Ascending aorta (tissue), 2 donors: Measurements from ENCODE around the gene MYL3. TPM values are rescaled to one million over a fixed set of nuclear protein-coding genes. Genes with fewer than 3 reads are reported as not detected.

Experiments used
- DNase-seq, 2 donors: peaks; one replicate each; pipeline ENCODE4 v3.0.0-alpha.2; 2019; ENCODE audit warnings: low spot score in 2 of 2
- H3K27ac ChIP-seq, 2 donors: fragments of 200-600 bp; sonication (generic); one replicate each; pipeline ENCODE4 v1.5.1; 2016 to 2017; ENCODE audit warnings: mild to moderate bottlenecking in 1 of 2
- H3K27me3 ChIP-seq: fragments of 200-600 bp; sonication (generic); one replicate; pipeline ENCODE4 v1.5.1; 2017
- H3K36me3 ChIP-seq, 2 donors: fragments of 200-600 bp; sonication (generic); one replicate each; pipeline ENCODE4 v1.5.1; 2016
- H3K4me1 ChIP-seq, 2 donors: fragments of 200-600 bp; sonication (generic); one replicate each; pipeline ENCODE4 v1.5.1; 2016 to 2017; ENCODE audit warnings: mild to moderate bottlenecking in 1 of 2
- H3K4me3 ChIP-seq, 2 donors: fragments of 200-600 bp; sonication (generic); one replicate each; pipeline ENCODE4 v1.5.1; 2016 to 2017; ENCODE audit warnings: mild to moderate bottlenecking in 1 of 2
- H3K9me3 ChIP-seq, 2 donors: fragments of 200-600 bp; sonication (generic); one replicate each; pipeline ENCODE4 v1.5.1; 2016
- CTCF ChIP-seq, 3 experiments: fragments of 200-600 bp in 2 of 3; fragments of 450-650 bp in 1 of 3; sonication (generic) in 2 of 3; IDR thresholded peaks; one replicate each; pipeline ENCODE4 v1.5.1; 2016 to 2019; ENCODE audit warnings: antibody characterized with exemption in 3 of 3, mild to moderate bottlenecking in 1 of 3, moderate library complexity in 1 of 3
- intact Hi-C: fragments of 100-400 bp; cut with DNase I; formaldehyde crosslinking; loops from one replicate; pipeline ENCODE4 v1.15.1; 2023
- total RNA-seq: library from RNA; depleted of rRNA; stranded (reverse); fragments of >200 nt; gene quantifications from one replicate; pipeline ENCODE4 v1.1.0, GENCODE V29; 2016

Gene MYL3
- total RNA-seq, 1 donor from 2014 or later, result 3.6 TPM

- Histone ChIP-seq H3K36me3 (no peaks in the 10 kb centered on the region), H3K9me3 (peaks cover 4 to 5% of the 10 kb centered on the region in 2 donors), H3K4me3 (no peak overlapping the region), H3K27ac (no peak overlapping the region), H3K27me3 (no peaks in the 10 kb centered on the region), H3K4me1 (no peaks in the 10 kb centered on the region)
- no peak for TF ChIP-seq CTCF (IDR thresholded peaks at IDR 0.05)
- DNase-seq, result no peak
- intact Hi-C loops, result no loop called here
Measured at GRCh38 chr3:46833346-46834300, 29.6 kb downstream of the MYL3 start.

- H3K4me1 ChIP-seq, result no peaks in the 10 kb centered on the region
- H3K9me3 ChIP-seq, result no peaks in the 10 kb centered on the region
- H3K27me3 ChIP-seq, result no peaks in the 10 kb centered on the region
- no peak overlapping the region for H3K27ac ChIP-seq
- intact Hi-C loops, result no loop called here
- no peak for TF ChIP-seq CTCF (IDR thresholded peaks at IDR 0.05)
- no peak overlapping the region for H3K4me3 ChIP-seq
- H3K36me3 ChIP-seq, result no peaks in the 10 kb centered on the region
- DNase-seq, result no peak
Measured at GRCh38 chr3:46831841-46832240, 31.4 kb downstream of the MYL3 start.

- intact Hi-C loops, result no loop called here
- no peaks in the 10 kb centered on the region for H3K27me3 ChIP-seq
- no peak for DNase-seq
- no peaks in the 10 kb centered on the region for H3K4me1 ChIP-seq
- no peaks in the 10 kb centered on the region for H3K36me3 ChIP-seq
- H3K9me3 ChIP-seq, result no peaks in the 10 kb centered on the region
- no peak for TF ChIP-seq CTCF (IDR thresholded peaks at IDR 0.05)
- H3K4me3 ChIP-seq, result no peak overlapping the region
- H3K27ac ChIP-seq, result no peak overlapping the region
Measured at GRCh38 chr3:46831316-46831715, 31.9 kb downstream of the MYL3 start.

- intact Hi-C loops, result no loop called here
Measured at GRCh38 chr3:46830801-46831200, 32.4 kb downstream of the MYL3 start.

GRCh38 chr3:46829699-46830208, 33.5 kb downstream of the MYL3 start:
- no peak for TF ChIP-seq CTCF (IDR thresholded peaks at IDR 0.05)
- Histone ChIP-seq H3K4me1 (no peaks in the 10 kb centered on the region), H3K27me3 (no peaks in the 10 kb centered on the region), H3K4me3 (no peak overlapping the region), H3K36me3 (no peaks in the 10 kb centered on the region), H3K27ac (no peak overlapping the region), H3K9me3 (no peaks in the 10 kb centered on the region)
- intact Hi-C loops, result no loop called here
- no peak for DNase-seq

More at GRCh38 chr3:46830801-46831200, 32.4 kb downstream of the MYL3 start:
- Histone ChIP-seq H3K4me1 (no peaks in the 10 kb centered on the region), H3K27me3 (no peaks in the 10 kb centered on the region), H3K9me3 (no peaks in the 10 kb centered on the region), H3K36me3 (no peaks in the 10 kb centered on the region), H3K4me3 (no peak overlapping the region), H3K27ac (no peak overlapping the region)
- DNase-seq, result no peak
- no peak for TF ChIP-seq CTCF (IDR thresholded peaks at IDR 0.05)
